Prostate gland (tissue), 2 donors: ENCODE results near the gene POU2AF3.

Experiments used
- CTCF ChIP-seq, 4 experiments: fragments of 200-600 bp in 2 of 4; fragments of 450-650 bp in 2 of 4; sonication (generic) in 2 of 4; IDR thresholded peaks; 1 replicate in 3 of 4; 2 replicates in 1 of 4; pipeline ENCODE4 v1.5.1; 2016 to 2019; ENCODE audit warnings: antibody characterized with exemption in 4 of 4, mild to moderate bottlenecking in 2 of 4, moderate library complexity in 2 of 4
- POLR2AphosphoS5 ChIP-seq: sonication (generic); formaldehyde crosslinking; IDR thresholded peaks from one replicate; pipeline ENCODE4 v1.6.1; 2017; ENCODE audit warnings: antibody characterized with exemption

DNA sequence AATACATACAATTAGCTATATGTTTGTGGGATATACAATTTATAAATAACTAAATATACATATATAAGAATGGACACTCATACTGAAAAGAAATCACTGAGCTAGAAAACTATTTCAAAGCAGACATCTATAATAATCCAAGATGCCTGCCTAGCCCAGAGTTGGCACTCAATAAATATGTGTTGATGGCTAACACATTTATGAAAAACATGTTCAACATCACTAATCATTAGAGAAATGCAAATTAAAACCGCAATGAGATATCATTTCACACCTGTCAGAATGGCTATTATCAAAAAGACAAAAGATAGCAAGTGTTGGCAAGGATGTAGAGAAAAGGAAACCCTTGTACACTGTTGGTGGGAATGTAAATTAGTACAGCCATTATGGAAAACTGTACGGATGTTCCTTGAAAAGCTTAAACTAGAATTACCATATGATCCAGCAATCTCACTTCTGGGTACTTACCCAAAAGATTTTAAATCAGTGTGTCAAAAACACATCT is 50.9 kb downstream of the POU2AF3 start:
- TF ChIP-seq CTCF (IDR thresholded peaks at IDR 0.05) = no peak
- TF ChIP-seq POLR2AphosphoS5 = no peak
